Breast epithelium (tissue), 3 donors: ENCODE data around the gene CLC.

Source experiments
- POLR2A ChIP-seq: fragments of 450-650 bp; IDR thresholded peaks from one replicate; pipeline ENCODE4 v1.6.1; 2016; ENCODE audit warnings: antibody characterized with exemption, mild to moderate bottlenecking, moderate library complexity
- POLR2AphosphoS5 ChIP-seq, 3 donors: sonication (generic); formaldehyde crosslinking; IDR thresholded peaks; one replicate each; pipeline ENCODE4 v1.6.1; 2017; ENCODE audit warnings: antibody characterized with exemption in 3 of 3
- TF ChIP-seq, protein P1 (sequence below), 3 donors: fragments of 450-650 bp; IDR thresholded peaks; one replicate each; pipeline ENCODE4 v1.5.1; 2016 to 2017; ENCODE audit warnings: antibody characterized with exemption in 3 of 3, mild to moderate bottlenecking in 3 of 3, moderate library complexity in 3 of 3

- TF ChIP-seq, protein P1, sequence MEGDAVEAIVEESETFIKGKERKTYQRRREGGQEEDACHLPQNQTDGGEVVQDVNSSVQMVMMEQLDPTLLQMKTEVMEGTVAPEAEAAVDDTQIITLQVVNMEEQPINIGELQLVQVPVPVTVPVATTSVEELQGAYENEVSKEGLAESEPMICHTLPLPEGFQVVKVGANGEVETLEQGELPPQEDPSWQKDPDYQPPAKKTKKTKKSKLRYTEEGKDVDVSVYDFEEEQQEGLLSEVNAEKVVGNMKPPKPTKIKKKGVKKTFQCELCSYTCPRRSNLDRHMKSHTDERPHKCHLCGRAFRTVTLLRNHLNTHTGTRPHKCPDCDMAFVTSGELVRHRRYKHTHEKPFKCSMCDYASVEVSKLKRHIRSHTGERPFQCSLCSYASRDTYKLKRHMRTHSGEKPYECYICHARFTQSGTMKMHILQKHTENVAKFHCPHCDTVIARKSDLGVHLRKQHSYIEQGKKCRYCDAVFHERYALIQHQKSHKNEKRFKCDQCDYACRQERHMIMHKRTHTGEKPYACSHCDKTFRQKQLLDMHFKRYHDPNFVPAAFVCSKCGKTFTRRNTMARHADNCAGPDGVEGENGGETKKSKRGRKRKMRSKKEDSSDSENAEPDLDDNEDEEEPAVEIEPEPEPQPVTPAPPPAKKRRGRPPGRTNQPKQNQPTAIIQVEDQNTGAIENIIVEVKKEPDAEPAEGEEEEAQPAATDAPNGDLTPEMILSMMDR (IDR thresholded peaks at IDR 0.05) = no peak
- TF ChIP-seq POLR2A = no peak
- no peak for TF ChIP-seq POLR2AphosphoS5 (IDR thresholded peaks at IDR 0.05)
Measured at GRCh38 chr19:39780894-39781293, 43.1 kb upstream of the CLC start.
